Activated naive CD4-positive, alpha-beta T cell treated with anti-CD3 and anti-CD28 coated beads for 36 hours (primary cell): ENCODE measurements around the gene A3GALT2. TPM values are rescaled to one million over a fixed set of nuclear protein-coding genes. Genes with fewer than 3 reads are reported as not detected.

Experiments
- CTCF ChIA-PET: fragments of 350-600 bp; sonication (Branson Sonifier 250); formaldehyde crosslinking; loops from one replicate; lab custom pipeline; 2021; ENCODE audit warnings: antibody characterized with exemption; lab: Charles Lee
- DNase-seq: peaks from one replicate; pipeline ENCODE4 v3.0.0-alpha.2; 2020
- H3K27ac Mint-ChIP-seq: one replicate; pipeline ENCODE4 v1.8.0; 2021; ENCODE audit warnings: mild to moderate bottlenecking, mixed read lengths
- H3K27me3 Mint-ChIP-seq: one replicate; pipeline ENCODE4 v1.8.0; 2021; ENCODE audit warnings: low read depth, mixed read lengths
- H3K36me3 Mint-ChIP-seq: one replicate; pipeline ENCODE4 v1.8.0; 2021; ENCODE audit warnings: low read depth, mixed read lengths
- H3K4me1 Mint-ChIP-seq: one replicate; pipeline ENCODE4 v1.8.0; 2021; ENCODE audit warnings: low read depth, mixed read lengths
- H3K4me3 Mint-ChIP-seq: one replicate; pipeline ENCODE4 v1.8.0; 2021; ENCODE audit warnings: mild to moderate bottlenecking, moderate library complexity, mixed read lengths
- H3K9me3 Mint-ChIP-seq: one replicate; pipeline ENCODE4 v1.8.0; 2021; ENCODE audit warnings: mixed read lengths
- intact Hi-C: fragments of 100-400 bp; cut with micrococcal nuclease; formaldehyde crosslinking; loops from one replicate; pipeline ENCODE4 v1.15.1; 2023
- total RNA-seq, 2 experiments: library from RNA; stranded (reverse); gene quantifications; one replicate each; pipeline ENCODE4 v1.2.3, GENCODE V29; 2021

Gene A3GALT2
- total RNA-seq, 2 experiments from 2014 or later: not detected

DNA sequence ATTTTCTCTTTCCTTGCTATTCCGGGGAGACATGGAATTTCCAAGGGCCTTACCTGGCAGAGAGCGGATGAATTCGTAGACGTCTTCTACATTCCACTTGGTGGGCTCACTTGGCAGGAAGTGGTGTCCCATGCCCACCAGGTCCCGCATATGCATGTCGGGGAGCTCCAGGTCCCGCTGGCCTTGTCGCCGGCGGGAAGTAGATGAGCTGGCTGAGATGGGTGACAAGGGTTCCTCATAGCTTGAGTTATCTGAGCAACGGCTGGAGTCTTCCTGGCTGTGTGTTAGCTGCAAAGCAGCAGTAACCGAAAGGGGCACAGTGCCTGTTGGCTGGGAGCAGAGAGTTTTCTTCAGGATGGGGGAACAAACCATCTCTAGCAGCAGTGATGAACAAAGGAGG is 7.9 kb upstream of the A3GALT2 start:
- Mint-ChIP-seq H3K4me3 (no peak overlapping the region), H3K27me3 (no peaks in the 10 kb centered on the region), H3K36me3 (peaks cover 32% of the 10 kb centered on the region), H3K4me1 (no peaks in the 10 kb centered on the region), H3K27ac (no peak overlapping the region), H3K9me3 (no peaks in the 10 kb centered on the region)
- CTCF ChIA-PET: no interaction called here
- intact Hi-C loops: no loop called here
- DNase-seq: no peak

- H3K36me3 Mint-ChIP-seq: peaks cover 32% of the 10 kb centered on the region
- no peak overlapping the region for H3K27ac Mint-ChIP-seq
- no peak for DNase-seq
- CTCF ChIA-PET: no interaction called here
- no peaks in the 10 kb centered on the region for H3K4me1 Mint-ChIP-seq
- intact Hi-C loops: no loop called here
- H3K27me3 Mint-ChIP-seq: no peaks in the 10 kb centered on the region
- no peak overlapping the region for H3K4me3 Mint-ChIP-seq
- H3K9me3 Mint-ChIP-seq: no peaks in the 10 kb centered on the region
These were observed 6.9 kb upstream of the A3GALT2 start for GRCh38 chr1:33327587-33328325.

DNA sequence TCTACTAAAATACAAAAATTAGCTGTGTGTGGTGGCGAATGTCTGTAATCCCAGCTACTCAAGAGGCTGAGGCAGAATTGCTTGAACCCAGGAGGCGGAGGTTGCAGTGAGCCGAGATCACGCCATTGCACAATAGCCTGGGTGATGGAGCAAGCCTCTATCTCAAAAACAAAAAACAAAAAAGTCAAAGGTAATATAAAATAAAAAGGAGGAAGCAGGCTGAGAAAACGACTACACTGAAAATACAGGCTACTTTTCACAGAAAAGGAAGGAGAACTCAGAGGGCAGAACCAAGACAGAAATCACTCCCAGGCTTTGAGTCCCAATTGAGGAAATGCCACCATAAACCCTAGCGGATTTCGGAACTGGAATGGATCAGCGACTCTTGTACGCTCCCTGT is 5.9 kb upstream of the A3GALT2 start:
- intact Hi-C loops: no loop called here

GRCh38 chr1:33324677-33325575 is 4.0 kb upstream of the A3GALT2 start:
- no peak for DNase-seq
- intact Hi-C loops: no loop called here
- CTCF ChIA-PET: no interaction called here
- Mint-ChIP-seq H3K27ac (no peak overlapping the region), H3K4me1 (no peaks in the 10 kb centered on the region), H3K36me3 (peaks cover 30% of the 10 kb centered on the region), H3K9me3 (no peaks in the 10 kb centered on the region), H3K27me3 (no peaks in the 10 kb centered on the region), H3K4me3 (no peak overlapping the region)

More for the DNA sequence above, 5.9 kb upstream of the A3GALT2 start:
- Mint-ChIP-seq H3K36me3 (peaks cover 30% of the 10 kb centered on the region), H3K27me3 (no peaks in the 10 kb centered on the region), H3K4me1 (no peaks in the 10 kb centered on the region), H3K4me3 (no peak overlapping the region), H3K27ac (no peak overlapping the region), H3K9me3 (no peaks in the 10 kb centered on the region)
- CTCF ChIA-PET: no interaction called here
- no peak for DNase-seq

DNA sequence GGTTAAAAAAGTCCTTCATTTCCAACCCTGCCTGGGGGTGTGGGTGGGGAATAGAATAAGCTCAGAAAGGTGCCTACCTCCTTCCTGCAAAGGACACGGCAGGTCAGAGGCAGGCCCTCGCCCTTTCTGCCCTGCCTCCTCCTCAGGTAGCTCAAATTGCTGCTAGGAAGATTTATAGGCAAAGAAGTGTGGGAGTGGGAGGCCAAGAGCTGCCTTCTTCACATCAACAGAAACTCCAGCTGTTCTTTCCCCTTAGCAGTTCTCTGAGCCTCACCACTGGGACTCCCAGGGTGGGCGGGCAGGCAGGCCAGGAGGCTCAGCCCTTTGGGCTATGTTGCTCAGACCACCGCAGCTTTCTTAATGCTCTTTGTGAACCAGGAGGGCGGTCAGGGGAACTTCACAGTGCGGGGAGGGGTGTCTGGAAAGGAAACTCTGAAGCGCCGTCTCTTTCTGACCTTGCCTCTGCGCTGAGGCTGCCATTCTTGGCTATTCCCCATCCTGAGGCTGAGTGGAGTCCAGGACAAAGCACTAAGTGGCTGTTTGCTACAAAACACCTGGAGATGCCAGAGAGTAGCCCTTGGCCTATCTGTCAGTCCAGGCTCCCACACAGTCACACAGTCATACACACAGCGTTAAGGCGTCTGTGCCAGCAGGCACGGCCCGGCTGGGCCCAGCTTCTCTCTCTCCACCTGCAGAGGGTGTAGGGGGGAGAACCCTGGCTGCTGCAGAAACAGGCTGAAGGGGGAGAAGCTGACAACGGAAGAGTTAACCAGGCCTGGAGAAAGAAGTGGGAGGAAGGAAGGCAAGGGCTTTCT is 3.0 kb upstream of the A3GALT2 start:
- Mint-ChIP-seq H3K27me3 (no peaks in the 10 kb centered on the region), H3K36me3 (peaks cover 23% of the 10 kb centered on the region), H3K4me1 (no peaks in the 10 kb centered on the region), H3K27ac (no peak overlapping the region), H3K9me3 (no peaks in the 10 kb centered on the region), H3K4me3 (no peak overlapping the region)
- CTCF ChIA-PET: interaction anchor here (1.2 kb wide), 1 partner anchor 26 kb away, joined by 3 read pairs; no protein-coding TSS in a partner anchor
- DNase-seq: no peak
- intact Hi-C loops: no loop called here

GRCh38 chr1:33322870-33323585 is 2.1 kb upstream of the A3GALT2 start:
- no peaks in the 10 kb centered on the region for H3K4me1 Mint-ChIP-seq
- no peak for DNase-seq
- no peak overlapping the region for H3K27ac Mint-ChIP-seq
- CTCF ChIA-PET: interaction anchor here (1.2 kb wide), 1 partner anchor 25 kb away, joined by 3 read pairs; no protein-coding TSS in a partner anchor
- intact Hi-C loops: no loop called here
- H3K27me3 Mint-ChIP-seq: no peaks in the 10 kb centered on the region
- peaks cover 18% of the 10 kb centered on the region for H3K36me3 Mint-ChIP-seq
- no peaks in the 10 kb centered on the region for H3K9me3 Mint-ChIP-seq
- H3K4me3 Mint-ChIP-seq: no peak overlapping the region

DNA sequence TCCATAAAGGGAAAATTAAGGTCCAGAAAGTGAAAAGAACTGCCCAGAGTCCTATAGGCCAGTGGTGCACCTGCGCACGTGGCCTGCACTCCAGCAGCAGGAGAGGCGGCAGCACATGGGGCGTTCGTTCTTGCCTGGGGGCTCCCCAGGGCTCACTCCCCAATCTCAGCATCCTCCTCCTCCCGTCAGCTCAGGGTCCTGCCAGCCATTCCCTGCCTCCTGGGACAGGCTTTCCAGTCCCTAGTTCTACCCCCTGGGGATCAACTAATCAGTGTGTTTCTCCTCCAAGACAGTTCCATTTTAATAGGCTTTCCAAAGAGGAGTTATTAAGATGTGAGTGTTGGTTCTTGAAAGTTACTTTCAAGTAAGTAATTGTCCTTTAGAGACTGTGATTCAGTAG is 1.2 kb upstream of the A3GALT2 start:
- Mint-ChIP-seq H3K9me3 (no peaks in the 10 kb centered on the region), H3K4me1 (no peaks in the 10 kb centered on the region), H3K27me3 (no peaks in the 10 kb centered on the region), H3K4me3 (no peak overlapping the region), H3K36me3 (peaks cover 18% of the 10 kb centered on the region), H3K27ac (no peak overlapping the region)
- intact Hi-C loops: no loop called here
- no peak for DNase-seq
- CTCF ChIA-PET: no interaction called here

DNA sequence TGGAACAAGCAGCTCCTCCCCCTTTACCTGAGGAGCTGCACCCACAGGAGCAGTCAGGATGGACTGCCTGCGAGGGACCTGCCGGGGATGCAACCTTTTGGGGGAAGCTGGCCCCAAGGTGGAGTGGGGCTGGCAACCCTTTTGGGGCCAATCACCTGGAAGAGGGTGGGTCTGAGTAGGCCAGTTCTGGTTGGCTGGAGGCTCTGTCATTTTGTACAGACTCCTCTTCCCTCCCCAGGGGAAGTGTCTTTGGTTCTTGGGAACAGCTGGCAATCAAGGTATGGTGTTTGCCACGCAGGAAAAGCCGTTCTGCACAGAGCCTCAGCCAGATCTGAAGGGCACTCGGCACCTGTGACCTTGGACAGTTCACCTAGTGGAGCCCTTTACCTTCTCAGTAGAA is 280 bp upstream of the A3GALT2 start:
- no peaks in the 10 kb centered on the region for H3K27me3 Mint-ChIP-seq
- no peak overlapping the region for H3K4me3 Mint-ChIP-seq
- H3K9me3 Mint-ChIP-seq: no peaks in the 10 kb centered on the region
- intact Hi-C loops: no loop called here
- CTCF ChIA-PET: no interaction called here
- no peak for DNase-seq
- H3K4me1 Mint-ChIP-seq: no peaks in the 10 kb centered on the region
- peaks cover 12% of the 10 kb centered on the region for H3K36me3 Mint-ChIP-seq
- no peak overlapping the region for H3K27ac Mint-ChIP-seq

GRCh38 chr1:33319949-33320618 is 814 bp downstream of the A3GALT2 start:
- Mint-ChIP-seq H3K4me3 (no peak overlapping the region), H3K27me3 (no peaks in the 10 kb centered on the region), H3K36me3 (peaks cover 5% of the 10 kb centered on the region), H3K4me1 (peaks cover 7% of the 10 kb centered on the region), H3K9me3 (no peaks in the 10 kb centered on the region), H3K27ac (no peak overlapping the region)
- CTCF ChIA-PET: interaction anchor here (0.6 to 1.3 kb wide), 3 partner anchors 25 to 359 kb away, joined by 3 to 5 read pairs (median 5); no protein-coding TSS in a partner anchor
- DNase-seq: no peak
- intact Hi-C loops: no loop called here

DNA sequence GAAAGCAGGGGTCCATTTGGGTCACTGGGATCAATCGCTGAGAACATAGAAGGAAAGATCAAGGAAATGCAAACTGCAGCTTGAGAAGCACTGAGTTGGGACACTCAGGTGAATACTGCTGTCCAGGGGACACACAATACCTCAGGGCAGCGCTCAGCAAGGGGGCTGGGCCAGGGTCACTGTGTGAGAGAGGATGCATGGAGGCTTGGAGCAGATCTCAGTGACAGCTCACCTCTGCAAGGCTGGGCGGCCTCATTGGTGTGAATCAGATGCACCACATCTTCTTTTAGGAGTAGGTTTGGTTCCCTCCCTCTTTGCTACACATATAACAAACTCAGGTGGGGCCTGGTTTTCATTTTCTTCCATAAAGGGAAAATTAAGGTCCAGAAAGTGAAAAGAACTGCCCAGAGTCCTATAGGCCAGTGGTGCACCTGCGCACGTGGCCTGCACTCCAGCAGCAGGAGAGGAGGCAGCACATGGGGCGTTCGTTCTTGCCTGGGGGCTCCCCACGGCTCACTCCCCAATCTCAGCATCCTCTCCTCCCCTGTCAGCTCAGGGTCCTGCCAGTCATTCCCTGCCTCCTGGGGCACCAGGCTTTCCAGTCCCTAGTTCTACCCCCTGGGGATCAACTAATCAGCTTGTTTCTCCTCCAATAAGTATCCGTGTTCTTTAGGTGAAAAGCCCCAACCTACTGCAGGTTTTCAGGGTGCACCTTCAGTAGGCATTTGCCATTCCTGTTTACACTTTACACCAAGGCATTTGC is 1.5 kb downstream of the A3GALT2 start:
- H3K27ac Mint-ChIP-seq: no peak overlapping the region
- no peaks in the 10 kb centered on the region for H3K9me3 Mint-ChIP-seq
- no peak for DNase-seq
- intact Hi-C loops: no loop called here
- CTCF ChIA-PET: interaction anchor here (0.6 to 1.3 kb wide), 3 partner anchors 24 to 360 kb away, joined by 3 to 5 read pairs (median 5); no protein-coding TSS in a partner anchor
- H3K36me3 Mint-ChIP-seq: no peaks in the 10 kb centered on the region
- no peak overlapping the region for H3K4me3 Mint-ChIP-seq
- no peaks in the 10 kb centered on the region for H3K27me3 Mint-ChIP-seq
- H3K4me1 Mint-ChIP-seq: peaks cover 7% of the 10 kb centered on the region

GRCh38 chr1:33317946-33318345 is 3.0 kb downstream of the A3GALT2 start:
- DNase-seq: no peak
- H3K4me1 Mint-ChIP-seq: peaks cover 7% of the 10 kb centered on the region

More at GRCh38 chr1:33317946-33318345, 3.0 kb downstream of the A3GALT2 start:
- no peaks in the 10 kb centered on the region for H3K36me3 Mint-ChIP-seq
- H3K27me3 Mint-ChIP-seq: no peaks in the 10 kb centered on the region
- CTCF ChIA-PET: no interaction called here
- H3K4me3 Mint-ChIP-seq: no peak overlapping the region
- no peak overlapping the region for H3K27ac Mint-ChIP-seq
- intact Hi-C loops: no loop called here
- H3K9me3 Mint-ChIP-seq: no peaks in the 10 kb centered on the region
